ENCODE data around the gene SEL1L3. TPM values are rescaled to one million over a fixed set of nuclear protein-coding genes. Genes with fewer than 3 reads are reported as not detected.
"Not testable (repeated sequence)": the region's sequence is repeated elsewhere in the genome, so short reads cannot be mapped to it uniquely, and the experiment has no call there.

SEL1L3 gene
- total RNA-seq, 2 experiments from 2014 or later = 180 to 313 TPM

DNA sequence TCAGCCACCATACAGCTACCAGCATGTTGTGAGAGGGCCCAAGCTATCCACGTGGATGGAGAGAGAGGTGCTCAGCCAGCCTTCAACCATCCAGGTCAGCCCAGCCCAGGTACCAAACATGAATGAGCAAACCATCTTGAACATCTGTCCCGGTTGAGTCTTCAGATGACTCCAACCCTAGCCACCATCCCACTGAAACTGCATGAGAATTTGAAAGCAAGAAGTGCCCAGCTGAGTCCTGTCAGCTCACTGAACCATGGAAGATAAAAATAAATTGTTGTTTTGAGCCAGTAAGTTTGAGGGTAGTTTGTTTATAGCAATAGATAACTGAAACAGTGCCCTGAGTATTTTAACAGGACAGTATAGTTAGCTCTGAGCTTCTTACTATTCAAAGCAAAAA is 7.3 kb upstream of the SEL1L3 start:
- peak overlapping the region; percentile 75 for H3K4me3 ChIP-seq (ENCODE audit: low read depth, low read length, poor library complexity, severe bottlenecking)
- DNase-seq (ENCODE audit: low spot score) = peak; percentile 83
- BruUV-seq (replicated peaks) = no TSS peak
- H2AFZ ChIP-seq (ENCODE audit: low read length) = no peak overlapping the region
- no peaks in the 10 kb centered on the region for H3K9me3 ChIP-seq (ENCODE audit: low read length)
- intact Hi-C loops (cut with micrococcal nuclease; ENCODE audit: unreplicated experiment) = loop anchor here (1.0 to 5.0 kb wide), 3 partner anchors 44 to 987 kb away; partner anchors contain the start of gene SMIM20
- peak overlapping the region; percentile 78 for H3K4me2 ChIP-seq (ENCODE audit: low read length)
- ChIA-PET CTCF (ENCODE audit: unreplicated experiment) (interaction anchor here (0.6 to 1.2 kb wide), 4 partner anchors 10 to 963 kb away, joined by 3 read pairs; no protein-coding TSS in a partner anchor), POLR2A (interaction anchor here (0.8 to 7.4 kb wide), 12 partner anchors 8 to 990 kb away, joined by 3 to 101 read pairs (median 5); partner anchors contain the start of genes SMIM20 and STIM2)
- no peaks in the 10 kb centered on the region for H4K20me1 ChIP-seq (ENCODE audit: insufficient read depth, low read length)
- TF ChIP-seq, protein P1, sequence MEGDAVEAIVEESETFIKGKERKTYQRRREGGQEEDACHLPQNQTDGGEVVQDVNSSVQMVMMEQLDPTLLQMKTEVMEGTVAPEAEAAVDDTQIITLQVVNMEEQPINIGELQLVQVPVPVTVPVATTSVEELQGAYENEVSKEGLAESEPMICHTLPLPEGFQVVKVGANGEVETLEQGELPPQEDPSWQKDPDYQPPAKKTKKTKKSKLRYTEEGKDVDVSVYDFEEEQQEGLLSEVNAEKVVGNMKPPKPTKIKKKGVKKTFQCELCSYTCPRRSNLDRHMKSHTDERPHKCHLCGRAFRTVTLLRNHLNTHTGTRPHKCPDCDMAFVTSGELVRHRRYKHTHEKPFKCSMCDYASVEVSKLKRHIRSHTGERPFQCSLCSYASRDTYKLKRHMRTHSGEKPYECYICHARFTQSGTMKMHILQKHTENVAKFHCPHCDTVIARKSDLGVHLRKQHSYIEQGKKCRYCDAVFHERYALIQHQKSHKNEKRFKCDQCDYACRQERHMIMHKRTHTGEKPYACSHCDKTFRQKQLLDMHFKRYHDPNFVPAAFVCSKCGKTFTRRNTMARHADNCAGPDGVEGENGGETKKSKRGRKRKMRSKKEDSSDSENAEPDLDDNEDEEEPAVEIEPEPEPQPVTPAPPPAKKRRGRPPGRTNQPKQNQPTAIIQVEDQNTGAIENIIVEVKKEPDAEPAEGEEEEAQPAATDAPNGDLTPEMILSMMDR (conservative IDR thresholded peaks at IDR 0.05; ENCODE audit: low read length) = no peak
- no peak for TF ChIP-seq EZH2phosphoT487 (IDR thresholded peaks at IDR 0.05; ENCODE audit: borderline replicate concordance, low read depth, low read length)
- H3K9me2 ChIP-seq (ENCODE audit: insufficient read depth, low read length) = no peaks in the 10 kb centered on the region
- H3K36me3 ChIP-seq (ENCODE audit: insufficient read depth, low read length) = no peaks in the 10 kb centered on the region; the same call in 1 of the 2 replicates
- H3K79me2 ChIP-seq (ENCODE audit: insufficient read depth, low read depth, low read length) = peaks cover 58% of the 10 kb centered on the region
- peaks cover 100% of the 10 kb centered on the region for H3K4me1 ChIP-seq (ENCODE audit: insufficient read depth, low read length, poor library complexity, severe bottlenecking)
- peak overlapping the region; percentile 99 for H3K27ac ChIP-seq (ENCODE audit: low read depth, low read length, poor library complexity, severe bottlenecking)

DNA sequence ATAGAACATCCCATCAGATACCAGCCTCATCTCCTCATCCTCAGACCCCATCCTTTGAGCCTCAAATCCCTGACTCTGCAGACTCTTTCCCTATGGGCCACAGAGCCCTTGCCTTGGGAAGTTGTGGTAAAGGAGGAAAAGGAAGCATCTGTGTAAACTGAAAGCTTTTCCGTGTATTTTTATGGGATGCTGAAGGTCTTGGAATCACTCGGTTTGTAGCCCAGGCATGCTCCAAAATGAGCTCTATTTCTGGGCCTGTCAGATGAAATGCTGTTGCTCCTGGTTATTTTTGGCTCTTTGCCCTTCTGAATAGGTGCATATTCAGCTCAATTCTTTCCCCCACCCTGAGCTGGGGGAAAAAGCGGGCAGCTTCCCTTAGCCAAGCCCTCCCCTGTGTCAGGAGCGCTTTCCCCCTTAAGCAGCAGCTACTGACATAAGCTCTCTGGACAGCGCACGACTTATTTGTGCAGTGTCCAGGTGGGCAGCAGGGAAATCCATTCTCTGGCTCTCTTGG is 5.0 kb upstream of the SEL1L3 start:
- TF ChIP-seq EZH2phosphoT487 (IDR thresholded peaks at IDR 0.05; ENCODE audit: borderline replicate concordance, low read depth, low read length) = no peak
- TF ChIP-seq, protein P1 (conservative IDR thresholded peaks at IDR 0.05; ENCODE audit: low read length) = no peak
- Histone ChIP-seq H3K4me2 (ENCODE audit: low read length) (peak overlapping the region; percentile 78), H2AFZ (ENCODE audit: low read length) (no peak overlapping the region), H3K36me3 (ENCODE audit: insufficient read depth, low read length) (peaks cover 7% of the 10 kb centered on the region; the same call in 1 of the 2 replicates), H3K27ac (ENCODE audit: low read depth, low read length, poor library complexity, severe bottlenecking) (peak overlapping the region; percentile 99), H3K9me2 (ENCODE audit: insufficient read depth, low read length) (no peaks in the 10 kb centered on the region), H3K4me1 (ENCODE audit: insufficient read depth, low read length, poor library complexity, severe bottlenecking) (peaks cover 93% of the 10 kb centered on the region), H4K20me1 (ENCODE audit: insufficient read depth, low read length) (no peaks in the 10 kb centered on the region), H3K9me3 (ENCODE audit: low read length) (no peaks in the 10 kb centered on the region), H3K79me2 (ENCODE audit: insufficient read depth, low read depth, low read length) (peaks cover 78% of the 10 kb centered on the region), H3K4me3 (ENCODE audit: low read depth, low read length, poor library complexity, severe bottlenecking) (peak overlapping the region; percentile 75)
- intact Hi-C loops (cut with micrococcal nuclease; ENCODE audit: unreplicated experiment) = loop anchor here (1.0 to 5.0 kb wide), 4 partner anchors 7 to 1139 kb away; partner anchors contain the start of gene RBPJ
- POLR2A ChIA-PET = interaction anchor here (0.7 to 7.4 kb wide), 10 partner anchors 9 to 1139 kb away, joined by 3 to 101 read pairs (median 4); partner anchors contain the start of gene SMIM20
- CTCF ChIA-PET (ENCODE audit: unreplicated experiment) = interaction anchor here (0.8 to 1.3 kb wide), 2 partner anchors 8 to 11 kb away, joined by 5 read pairs; no protein-coding TSS in a partner anchor
- DNase-seq (ENCODE audit: low spot score) = peak; percentile 26
- no TSS peak for BruUV-seq (replicated peaks)

DNA sequence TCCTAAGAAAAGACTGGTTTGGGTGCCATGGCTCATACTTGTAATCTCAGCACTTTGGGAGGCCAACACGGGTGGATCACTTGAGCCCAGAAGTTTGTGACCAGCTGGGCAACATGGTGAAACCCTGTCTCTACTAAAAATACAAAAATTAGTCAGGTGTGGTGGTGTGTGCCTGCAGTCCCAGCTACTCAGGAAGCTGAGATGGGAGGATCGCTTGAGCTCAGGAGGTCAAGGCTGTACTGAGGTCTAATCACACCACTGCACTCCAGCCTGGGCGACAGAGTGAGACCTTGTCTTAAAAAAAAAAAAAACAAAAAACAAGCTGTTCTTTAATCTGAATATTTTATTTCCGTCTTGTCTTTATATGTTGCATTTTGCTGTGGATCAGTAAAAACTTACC is 3.6 kb upstream of the SEL1L3 start:
- Histone ChIP-seq H3K79me2 (ENCODE audit: insufficient read depth, low read depth, low read length) (peaks cover 85% of the 10 kb centered on the region), H3K4me2 (ENCODE audit: low read length) (peak overlapping the region; percentile 78), H3K4me3 (ENCODE audit: low read depth, low read length, poor library complexity, severe bottlenecking) (peak overlapping the region; percentile 75), H3K4me1 (ENCODE audit: insufficient read depth, low read length, poor library complexity, severe bottlenecking) (peaks cover 78% of the 10 kb centered on the region), H3K27ac (ENCODE audit: low read depth, low read length, poor library complexity, severe bottlenecking) (peak overlapping the region; percentile 99), H3K36me3 (ENCODE audit: insufficient read depth, low read length) (peaks cover 15% of the 10 kb centered on the region)
- BruUV-seq (replicated peaks); H4K20me1 ChIP-seq (ENCODE audit: insufficient read depth, low read length); H2AFZ ChIP-seq (ENCODE audit: low read length); H3K9me2 ChIP-seq (ENCODE audit: insufficient read depth, low read length); H3K9me3 ChIP-seq (ENCODE audit: low read length): not testable (repeated sequence)
- intact Hi-C loops (cut with micrococcal nuclease; ENCODE audit: unreplicated experiment) = loop anchor here (5.0 kb wide), 3 partner anchors 456 to 1141 kb away; partner anchors contain the start of gene RBPJ
- DNase-seq (ENCODE audit: low spot score) = peak; percentile 69
- ChIA-PET CTCF (ENCODE audit: unreplicated experiment) (interaction anchor here (0.6 to 1.7 kb wide), 4 partner anchors 11 to 964 kb away, joined by 3 to 10 read pairs (median 4); no protein-coding TSS in a partner anchor), POLR2A (interaction anchor here (0.5 to 4.1 kb wide), 10 partner anchors 7 to 1143 kb away, joined by 3 to 134 read pairs (median 8); partner anchors contain the start of gene SMIM20)

Measured in OCI-LY7 (cell line).